Islet of Langerhans (tissue), 1 donor: ENCODE results near the gene CEMIP.
"Not testable (repeated sequence)": the region's sequence is repeated elsewhere in the genome, so short reads cannot be mapped to it uniquely, and the experiment has no call there.

Experiments
- FAIRE-seq: peaks from one replicate; lab custom pipeline; 2011; peaks lifted over from hg19 to GRCh38; lab: Jason Lieb, UNC

Gene CEMIP

GRCh38 chr15:80761754-80762153, 17.4 kb upstream of the CEMIP start:
- FAIRE-seq, result no peak

- not testable (repeated sequence) for FAIRE-seq
Observed at GRCh38 chr15:80763235-80763634, 15.9 kb upstream of the CEMIP start.

GRCh38 chr15:80764535-80764934, 14.6 kb upstream of the CEMIP start:
- no peak for FAIRE-seq

GRCh38 chr15:80766275-80766674, 12.9 kb upstream of the CEMIP start:
- no peak for FAIRE-seq

- FAIRE-seq, result no peak
Observed at GRCh38 chr15:80768158-80768557, 11.0 kb upstream of the CEMIP start.

- FAIRE-seq, result no peak
Observed at GRCh38 chr15:80769153-80769828, 9.9 kb upstream of the CEMIP start.

- no peak for FAIRE-seq
Observed at GRCh38 chr15:80769829-80770705, 9.1 kb upstream of the CEMIP start.

- FAIRE-seq, result no peak
Observed at GRCh38 chr15:80773122-80773551, 6.0 kb upstream of the CEMIP start.

GRCh38 chr15:80773792-80774352, 5.3 kb upstream of the CEMIP start:
- no peak for FAIRE-seq

GRCh38 chr15:80774486-80774885, 4.7 kb upstream of the CEMIP start:
- FAIRE-seq, result no peak

GRCh38 chr15:80775338-80775737, 3.8 kb upstream of the CEMIP start:
- FAIRE-seq, result no peak

GRCh38 chr15:80776420-80777045, 2.6 kb upstream of the CEMIP start:
- peak; percentile 79 for FAIRE-seq

GRCh38 chr15:80777137-80777536, 2.0 kb upstream of the CEMIP start:
- FAIRE-seq, result no peak

- no peak for FAIRE-seq
Observed at GRCh38 chr15:80777826-80778620, 1.1 kb upstream of the CEMIP start.

GRCh38 chr15:80778621-80778963, 578 bp upstream of the CEMIP start:
- FAIRE-seq, result no peak

GRCh38 chr15:80779658-80780415, 667 bp downstream of the CEMIP start:
- no peak for FAIRE-seq

- FAIRE-seq, result no peak
Observed at GRCh38 chr15:80780416-80781221, 1.4 kb downstream of the CEMIP start.

GRCh38 chr15:80783260-80783659, 4.1 kb downstream of the CEMIP start:
- no peak for FAIRE-seq

- FAIRE-seq, result no peak
Observed at GRCh38 chr15:80785335-80785734, 6.2 kb downstream of the CEMIP start.

- no peak for FAIRE-seq
Observed at GRCh38 chr15:80785811-80786354, 6.7 kb downstream of the CEMIP start.
